D341Med (cell line): ENCODE data around the gene TEX54.
"Not testable (repeated sequence)": the region's sequence is repeated elsewhere in the genome, so short reads cannot be mapped to it uniquely, and the experiment has no call there.

Source experiments
- DNase-seq: peaks from one replicate; pipeline ENCODE4 v3.0.0; 2012; ENCODE audit warnings: low spot score

The TEX54 gene

GRCh38 chr11:62855571-62856332 is 23.1 kb upstream of the TEX54 start:
- DNase-seq, result peak; percentile 93

GRCh38 chr11:62854825-62855570 is 22.4 kb upstream of the TEX54 start:
- no peak for DNase-seq

GRCh38 chr11:62854013-62854824 is 21.6 kb upstream of the TEX54 start:
- DNase-seq, result no peak

GRCh38 chr11:62853279-62853965 is 20.8 kb upstream of the TEX54 start:
- DNase-seq, result no peak

GRCh38 chr11:62852523-62853188 is 20.0 kb upstream of the TEX54 start:
- no peak for DNase-seq

GRCh38 chr11:62851807-62852522 is 19.3 kb upstream of the TEX54 start:
- no peak for DNase-seq

- no peak for DNase-seq
Measured at GRCh38 chr11:62850911-62851806, 18.5 kb upstream of the TEX54 start.

- DNase-seq, result no peak
Measured at GRCh38 chr11:62847767-62848314, 15.2 kb upstream of the TEX54 start.

- no peak for DNase-seq
Measured at GRCh38 chr11:62846177-62846576, 13.5 kb upstream of the TEX54 start.

- no peak for DNase-seq
Measured at GRCh38 chr11:62844154-62844553, 11.5 kb upstream of the TEX54 start.

GRCh38 chr11:62843466-62843865 is 10.8 kb upstream of the TEX54 start:
- DNase-seq, result no peak

- DNase-seq, result not testable (repeated sequence)
Measured at GRCh38 chr11:62842891-62843290, 10.2 kb upstream of the TEX54 start.

GRCh38 chr11:62842171-62842741 is 9.6 kb upstream of the TEX54 start:
- peak; percentile 48 for DNase-seq

GRCh38 chr11:62841361-62842170 is 8.9 kb upstream of the TEX54 start:
- DNase-seq, result peak; percentile 88

- DNase-seq, result not testable (repeated sequence)
Measured at GRCh38 chr11:62840721-62841360, 8.2 kb upstream of the TEX54 start.

GRCh38 chr11:62839050-62839945 is 6.7 kb upstream of the TEX54 start, which contains the start of gene WDR74:
Gene WDR74, minus strand, starts transcription at chr11:62839590. Its CDS starts 20 bp downstream, at chr11:62839570.
- peak; percentile 85 for DNase-seq
